HG03457 (cell line): ENCODE measurements around the gene TLE2.
"Not testable (repeated sequence)": the region's sequence is repeated elsewhere in the genome, so short reads cannot be mapped to it uniquely, and the experiment has no call there.

Source experiments
- ATAC-seq: cut with Tn5 transposase; IDR thresholded peaks from one replicate; pipeline ENCODE4 v1.9.1; 2021; ENCODE audit warnings: moderate number of reproducible peaks; ENCODE audit not compliant: unreplicated experiment

Gene TLE2

DNA sequence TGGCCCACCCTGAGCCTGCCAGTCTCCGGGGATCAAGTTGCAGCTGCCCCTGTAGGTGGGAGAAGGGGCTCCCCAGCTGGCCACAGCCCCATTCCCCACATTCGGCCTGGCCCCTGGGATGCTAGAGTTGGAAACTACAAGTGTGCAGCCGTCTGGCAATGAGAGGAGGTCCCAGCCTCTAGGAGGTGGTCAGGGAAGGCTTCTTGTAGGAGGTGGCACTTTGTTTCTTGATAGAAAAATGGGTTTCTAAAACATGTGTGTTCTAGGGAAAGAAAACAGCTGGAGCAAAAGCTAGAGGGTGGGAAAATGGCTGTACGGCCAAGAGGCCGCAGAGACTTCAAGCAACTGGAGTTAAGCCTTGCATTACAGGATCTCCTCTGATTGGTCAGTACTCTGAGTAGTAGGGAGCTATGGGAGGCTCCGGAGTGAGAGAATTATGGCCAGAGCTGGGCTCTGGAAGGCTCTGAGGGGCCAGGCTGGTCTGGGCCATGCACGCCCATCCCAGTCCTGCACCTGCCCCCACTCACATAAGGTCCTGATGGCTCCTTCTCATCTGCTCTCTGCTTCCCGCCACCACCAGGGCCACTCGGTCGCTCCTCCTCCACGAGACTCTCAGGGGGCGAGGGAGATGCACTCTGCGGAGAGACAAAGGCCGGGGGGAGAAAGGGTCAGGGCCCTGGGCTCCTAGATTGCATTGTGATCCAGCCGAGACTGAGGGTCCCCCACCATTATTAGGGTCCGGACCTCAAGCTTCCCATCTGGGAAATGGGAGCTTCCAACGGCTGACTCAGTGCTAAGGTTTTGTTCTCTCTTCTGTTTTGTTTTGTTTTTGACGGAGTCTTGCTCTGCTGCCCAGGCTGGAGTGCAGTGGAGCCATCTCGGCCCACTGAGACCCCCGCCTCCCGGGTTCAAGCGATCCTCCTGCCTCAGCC is 13.7 kb downstream of the TLE2 start:
- ATAC-seq = no peak

GRCh38 chr19:3014135-3014534 is 14.9 kb downstream of the TLE2 start:
- no peak for ATAC-seq

- no peak for ATAC-seq
Observed at GRCh38 chr19:3013263-3013725, 15.8 kb downstream of the TLE2 start.

DNA sequence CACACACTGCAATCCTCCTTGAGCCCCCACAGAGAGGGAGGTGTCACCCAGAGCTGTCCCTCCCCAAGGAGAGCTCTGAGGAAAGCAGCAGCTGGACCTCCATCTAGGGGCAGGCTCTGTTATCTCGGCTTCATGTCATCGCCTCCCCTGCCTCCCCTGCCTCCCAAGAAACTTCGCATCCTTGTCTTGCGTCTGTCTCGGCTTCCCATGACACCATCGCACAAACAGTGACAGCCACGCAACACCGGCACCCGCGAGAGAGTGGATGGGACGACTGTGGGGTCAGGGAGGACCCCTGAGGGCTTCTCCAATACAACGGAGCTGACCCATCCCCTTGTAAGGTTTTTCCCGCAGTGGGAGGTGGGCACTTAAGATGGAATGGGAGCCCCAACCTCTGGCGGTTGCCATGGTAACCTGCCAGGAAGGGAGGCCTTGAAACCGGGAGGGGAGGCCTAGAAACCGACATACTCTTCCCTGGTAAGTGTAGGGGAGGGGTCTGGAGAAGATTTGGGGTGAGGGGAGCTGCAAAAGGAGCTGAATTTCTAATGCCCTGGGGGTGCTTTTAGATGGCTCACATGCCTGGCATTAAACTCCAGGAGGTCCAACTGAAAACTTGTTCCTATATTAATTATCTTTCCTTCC is 16.3 kb downstream of the TLE2 start:
- ATAC-seq = no peak

GRCh38 chr19:3012059-3012458 is 17.0 kb downstream of the TLE2 start:
- not testable (repeated sequence) for ATAC-seq

GRCh38 chr19:3010871-3011270 is 18.2 kb downstream of the TLE2 start:
- ATAC-seq = no peak

DNA sequence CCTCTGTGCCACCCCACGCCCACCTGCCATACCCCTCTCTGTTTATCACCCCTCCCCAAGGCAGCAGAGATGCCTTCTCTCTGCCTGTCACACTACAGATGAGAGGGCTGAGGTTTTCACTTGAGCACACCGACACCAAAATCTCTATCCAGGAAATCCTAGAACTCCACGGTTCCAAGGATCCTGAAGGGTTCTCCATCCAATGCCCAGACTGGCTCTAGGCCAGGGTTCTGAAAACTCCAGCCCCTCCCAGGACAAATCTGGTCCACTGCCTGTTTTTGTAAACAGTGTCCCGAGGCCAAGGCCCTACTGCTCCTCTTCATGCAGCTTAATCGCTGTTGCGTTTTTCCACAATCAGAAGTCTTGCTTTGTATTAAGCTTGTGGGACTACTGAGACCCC is 20.1 kb downstream of the TLE2 start:
- no peak for ATAC-seq

DNA sequence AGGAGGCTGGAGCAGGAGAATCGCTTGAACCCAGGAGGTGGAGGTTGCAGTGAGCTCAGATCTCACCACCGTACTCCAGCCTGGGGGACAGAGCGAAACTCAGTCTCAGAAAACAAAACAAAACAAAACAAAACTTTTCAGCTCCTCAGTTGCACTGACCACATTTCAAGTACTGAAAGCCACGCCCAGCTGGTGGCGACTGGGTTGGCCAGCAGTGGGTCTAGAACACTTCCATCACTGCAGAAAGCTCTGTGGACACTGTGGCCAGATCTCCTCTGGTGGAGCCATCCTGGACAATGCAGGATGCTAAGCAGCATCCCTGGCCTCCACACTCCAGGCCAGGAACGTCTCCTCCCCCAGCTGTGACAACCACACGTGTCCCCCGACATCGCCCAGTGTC is 21.1 kb downstream of the TLE2 start:
- no peak for ATAC-seq

GRCh38 chr19:3006075-3006767 is 22.9 kb downstream of the TLE2 start:
- ATAC-seq = no peak

DNA sequence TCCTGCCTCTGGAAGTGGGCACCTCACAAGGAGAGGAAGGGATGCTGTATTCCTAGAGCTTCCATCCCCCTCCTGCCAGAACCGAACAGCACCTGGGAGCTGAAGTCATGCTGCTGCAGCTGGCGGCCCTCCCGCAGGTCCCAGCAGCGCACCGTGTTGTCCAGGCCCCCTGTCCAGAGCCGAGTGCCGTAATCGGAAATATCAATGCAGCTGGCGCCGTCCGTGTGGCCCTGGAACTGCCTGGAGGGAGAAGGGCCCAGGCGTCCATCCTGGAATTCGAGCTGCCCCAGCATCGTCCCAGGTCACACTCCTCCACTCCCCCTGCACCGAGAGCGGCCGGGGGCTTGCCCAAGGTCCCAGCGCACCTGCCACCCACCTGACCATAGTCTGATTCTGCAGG is 23.7 kb downstream of the TLE2 start:
- no peak for ATAC-seq

DNA sequence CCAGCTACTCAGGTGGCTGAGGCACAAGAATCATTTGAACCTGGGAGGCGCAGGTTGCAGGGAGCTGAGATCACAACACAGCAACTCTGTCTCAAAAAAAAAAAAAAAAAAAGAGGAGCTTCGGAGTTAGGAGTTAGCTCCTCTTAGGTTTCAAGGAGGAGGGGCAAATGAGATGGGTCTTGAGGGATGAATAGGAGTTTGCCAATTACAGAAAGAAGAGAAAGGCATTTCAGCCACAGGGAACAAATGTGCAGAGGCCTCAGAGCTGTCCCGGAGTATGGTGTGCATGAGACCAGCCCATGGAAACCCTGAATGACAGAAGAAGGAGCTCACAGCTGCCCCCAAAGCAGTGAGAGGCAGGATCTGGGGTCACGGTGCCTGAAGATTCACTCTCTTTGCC is 24.6 kb downstream of the TLE2 start:
- no peak for ATAC-seq

- ATAC-seq = no peak
Observed at GRCh38 chr19:3003046-3003445, 26.0 kb downstream of the TLE2 start.

- no peak for ATAC-seq
Observed at GRCh38 chr19:3001235-3001800, 27.8 kb downstream of the TLE2 start.

DNA sequence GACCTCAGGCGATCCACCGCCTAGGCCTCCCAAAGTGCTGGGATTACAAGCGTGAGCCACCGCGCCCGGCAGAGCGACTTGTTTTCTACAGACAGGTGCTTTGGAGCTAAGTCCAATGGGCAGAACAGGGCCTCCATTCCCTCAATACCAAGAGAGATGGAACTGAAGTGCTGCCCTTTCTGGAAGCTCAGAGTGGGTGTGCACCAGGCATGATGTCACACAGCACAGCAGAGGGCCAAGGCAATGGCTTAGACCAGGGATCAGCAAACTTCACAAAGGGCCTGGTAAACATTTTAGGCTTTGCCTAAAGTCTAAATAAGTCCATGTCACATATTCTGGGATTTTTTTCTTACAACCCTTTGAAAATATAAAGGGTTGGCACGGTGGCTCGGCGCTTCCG is 30.4 kb downstream of the TLE2 start:
- no peak for ATAC-seq

GRCh38 chr19:2997720-2998119 is 31.4 kb downstream of the TLE2 start:
- no peak for ATAC-seq

DNA sequence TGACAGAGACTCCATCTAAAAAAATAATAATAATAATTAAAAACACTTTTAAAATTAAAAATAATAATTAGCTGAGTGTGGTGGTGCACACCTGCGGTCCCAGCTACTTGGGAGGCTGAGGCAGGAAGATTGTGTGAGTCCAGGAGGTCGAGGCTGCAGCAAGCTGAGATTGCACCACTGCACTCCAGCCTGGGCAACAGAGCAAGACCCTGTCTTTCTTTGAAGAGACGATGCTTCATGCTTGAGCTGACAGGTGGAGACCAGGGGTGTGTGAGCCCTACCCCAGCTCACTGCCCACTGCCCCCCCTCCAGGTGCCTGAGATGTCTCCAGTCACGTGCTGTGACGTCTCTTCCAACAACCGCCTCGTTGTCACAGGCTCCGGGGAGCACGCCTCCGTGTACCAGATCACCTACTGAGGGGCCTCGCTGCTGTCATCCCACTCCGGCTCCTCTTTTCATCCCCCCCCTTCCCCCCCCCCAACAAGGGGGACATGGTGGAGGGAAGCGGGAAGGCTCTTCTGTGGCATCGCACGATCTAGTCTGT is 34.4 kb downstream of the TLE2 start:
- ATAC-seq = no peak

- ATAC-seq = no peak
Observed at GRCh38 chr19:2993579-2993978, 35.5 kb downstream of the TLE2 start.

GRCh38 chr19:2992958-2993357 is 36.1 kb downstream of the TLE2 start:
- ATAC-seq = no peak

GRCh38 chr19:2992333-2992732 is 36.7 kb downstream of the TLE2 start:
- ATAC-seq = not testable (repeated sequence)

DNA sequence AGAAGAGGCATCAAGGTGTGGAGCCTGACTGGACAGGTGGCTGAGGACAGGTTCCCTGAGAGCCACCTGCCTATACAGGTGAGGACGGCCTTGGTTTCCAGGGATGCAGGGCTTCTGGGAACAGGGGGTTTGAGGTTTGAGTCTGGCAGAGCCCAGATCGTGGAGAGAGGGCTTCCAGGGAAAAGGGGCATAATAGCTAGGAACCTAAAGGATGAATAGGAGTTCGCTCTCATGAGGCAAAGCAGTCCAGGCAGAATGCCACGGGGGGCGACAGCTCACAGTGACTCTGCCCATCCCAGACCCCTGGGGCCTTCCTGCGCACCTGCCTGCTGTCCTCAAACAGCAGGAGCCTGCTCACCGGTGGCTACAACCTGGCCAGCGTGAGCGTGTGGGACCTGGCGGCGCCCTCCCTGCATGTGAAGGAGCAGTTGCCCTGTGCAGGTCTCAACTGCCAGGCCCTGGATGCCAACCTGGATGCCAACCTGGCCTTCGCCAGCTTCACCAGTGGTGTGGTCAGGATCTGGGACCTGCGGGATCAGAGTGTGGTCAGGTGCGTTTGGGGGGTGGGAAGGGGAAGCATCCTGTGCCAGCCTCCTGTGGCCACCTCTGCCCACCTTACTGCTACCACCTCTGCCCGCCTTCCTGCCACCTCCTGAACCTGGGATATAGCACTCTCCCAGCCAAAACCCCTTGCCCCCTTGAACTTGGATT is 39.7 kb downstream of the TLE2 start:
- ATAC-seq = no peak
